Measurements from ENCODE around the gene MTARC1.

GRCh38 chr1:220810963-220811362, 24.2 kb downstream of the MTARC1 start:
- TF ChIP-seq POLR2A (IDR thresholded peaks at IDR 0.05) (no peak), CTCF (IDR thresholded peaks at IDR 0.05) (no peak), POLR2AphosphoS5 (IDR thresholded peaks at IDR 0.05) (no peak), EP300 (IDR thresholded peaks at IDR 0.05) (no peak)
